Astrocyte (in vitro differentiated cells and primary cell): ENCODE data around the gene RPL13. TPM values are rescaled to one million over a fixed set of nuclear protein-coding genes. Genes with fewer than 3 reads are reported as not detected.
A peak's percentile ranks its signal among the peaks of the same experiment; 100 is the strongest.

Experiments
- DNase-seq: peaks from one replicate; pipeline ENCODE4 v3.0.0-alpha.2; 2010; ENCODE audit warnings: low read depth
- FAIRE-seq: peaks from 2 replicates; lab custom pipeline; 2011; peaks lifted over from hg19 to GRCh38; lab: Jason Lieb, UNC
- H2AFZ ChIP-seq: 2 replicates; pipeline ENCODE4 v1.6.0; 2012; ENCODE audit warnings: low read depth, low read length, inconsistent platforms
- H3K27ac ChIP-seq: 2 replicates; pipeline ENCODE4 v1.5.1; 2011; ENCODE audit warnings: low read depth, low read length, inconsistent platforms
- H3K27me3 ChIP-seq: 2 replicates; pipeline ENCODE4 v1.6.0; 2011; ENCODE audit warnings: low read length, inconsistent platforms; ENCODE audit not compliant: insufficient read depth
- H3K36me3 ChIP-seq: 2 replicates; pipeline ENCODE4 v1.5.1; 2011; ENCODE audit warnings: low read length, inconsistent platforms; ENCODE audit not compliant: insufficient read depth
- H3K4me1 ChIP-seq: 2 replicates; pipeline ENCODE4 v1.5.1; 2011; ENCODE audit warnings: low read length, inconsistent platforms; ENCODE audit not compliant: insufficient read depth
- H3K4me2 ChIP-seq: 2 replicates; pipeline ENCODE4 v1.6.0; 2012; ENCODE audit warnings: low read length, inconsistent platforms
- H3K4me3 ChIP-seq: 2 replicates; pipeline ENCODE4 v1.5.1; 2011; ENCODE audit warnings: low read depth, mild to moderate bottlenecking, low read length, inconsistent platforms; ENCODE audit not compliant: insufficient read depth
- H3K79me2 ChIP-seq: 2 replicates; pipeline ENCODE4 v1.6.0; 2012; ENCODE audit warnings: mild to moderate bottlenecking, low read length, inconsistent platforms; ENCODE audit not compliant: insufficient read depth
- H3K9ac ChIP-seq: 2 replicates; pipeline ENCODE4 v1.6.0; 2012; ENCODE audit warnings: mild to moderate bottlenecking, low read length, inconsistent platforms
- H3K9me3 ChIP-seq: 2 replicates; pipeline ENCODE4 v1.5.1; 2012; ENCODE audit warnings: low read depth, mild to moderate bottlenecking, low read length, inconsistent platforms; ENCODE audit not compliant: insufficient read depth
- H4K20me1 ChIP-seq: 2 replicates; pipeline ENCODE4 v1.6.0; 2012; ENCODE audit warnings: low read length, inconsistent platforms; ENCODE audit not compliant: insufficient read depth
- H3K27ac Mint-ChIP-seq: one replicate; pipeline ENCODE4 v1.8.0; 2021; ENCODE audit warnings: mild to moderate bottlenecking, mixed read lengths; ENCODE audit not compliant: unreplicated experiment
- H3K27me3 Mint-ChIP-seq: one replicate; pipeline ENCODE4 v1.8.0; 2021; ENCODE audit warnings: low read depth, mixed read lengths; ENCODE audit not compliant: unreplicated experiment
- H3K36me3 Mint-ChIP-seq: one replicate; pipeline ENCODE4 v1.8.0; 2021; ENCODE audit warnings: low read depth, mixed read lengths; ENCODE audit not compliant: unreplicated experiment
- H3K4me1 Mint-ChIP-seq: one replicate; pipeline ENCODE4 v1.8.0; 2021; ENCODE audit warnings: low read depth, mixed read lengths; ENCODE audit not compliant: unreplicated experiment
- H3K4me3 Mint-ChIP-seq: one replicate; pipeline ENCODE4 v1.8.0; 2021; ENCODE audit warnings: mild to moderate bottlenecking, moderate library complexity, mixed read lengths; ENCODE audit not compliant: unreplicated experiment
- H3K9me3 Mint-ChIP-seq: one replicate; pipeline ENCODE4 v1.8.0; 2021; ENCODE audit warnings: mild to moderate bottlenecking, mixed read lengths; ENCODE audit not compliant: unreplicated experiment
- EZH2 ChIP-seq: IDR thresholded peaks from 2 replicates; pipeline ENCODE4 v1.6.1; 2012; ENCODE audit warnings: mild to moderate bottlenecking, low read length, inconsistent platforms; ENCODE audit not compliant: insufficient read depth
- total RNA-seq: library from RNA; stranded (reverse); gene quantifications from 2 replicates; pipeline ENCODE4 v1.2.1, GENCODE V29; 2021
- TF ChIP-seq, protein P1 (sequence below): IDR thresholded peaks from 2 replicates; pipeline ENCODE4 v1.5.1; 2011; ENCODE audit warnings: low read depth, mild to moderate bottlenecking, inconsistent platforms, low read length, moderate library complexity; ENCODE audit not compliant: insufficient read depth

Gene RPL13
- total RNA-seq, 1 donor from 2014 or later: 1,239 TPM

DNA sequence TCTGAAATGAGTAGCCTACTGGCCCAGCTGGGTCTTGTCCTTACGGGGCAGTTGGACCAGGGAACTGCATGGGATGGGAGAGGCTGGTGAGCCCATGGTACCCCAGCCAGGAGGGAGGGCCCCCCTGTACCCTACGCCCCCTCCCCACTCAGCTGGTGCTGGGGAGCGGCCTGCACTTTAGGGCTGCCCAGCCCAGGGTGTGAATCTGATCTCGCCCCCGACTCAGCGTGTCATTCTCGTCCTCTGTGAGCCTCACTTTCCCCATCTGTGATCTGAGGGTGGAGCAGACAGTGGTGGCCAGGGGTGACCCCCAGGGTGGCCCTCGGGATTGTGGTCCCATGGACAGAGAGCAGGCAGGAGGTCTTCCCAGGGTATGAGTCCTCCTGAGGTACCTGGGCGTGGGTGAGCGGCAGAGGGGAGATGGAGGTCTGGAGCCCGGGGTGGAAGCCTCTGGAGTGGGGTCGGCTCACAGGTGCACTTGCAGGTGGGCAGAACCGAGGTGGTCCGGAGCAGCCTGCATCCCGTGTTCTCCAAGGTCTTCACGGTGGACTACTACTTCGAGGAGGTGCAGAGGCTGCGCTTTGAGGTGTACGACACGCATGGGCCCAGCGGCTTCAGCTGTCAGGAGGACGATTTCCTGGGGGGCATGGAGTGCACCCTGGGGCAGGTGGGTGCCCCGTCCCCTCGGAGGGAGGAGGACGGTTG, 16.7 kb downstream of the RPL13 start:
- Mint-ChIP-seq H3K27ac (no peak overlapping the region), H3K9me3 (no peaks in the 10 kb centered on the region), H3K27me3 (peaks cover 3% of the 10 kb centered on the region), H3K36me3 (no peaks in the 10 kb centered on the region), H3K4me1 (peaks cover 15% of the 10 kb centered on the region), H3K4me3 (no peak overlapping the region)
- FAIRE-seq: no peak
- H3K36me3 ChIP-seq: no peaks in the 10 kb centered on the region
- H3K4me1 ChIP-seq: peaks cover 17% of the 10 kb centered on the region
- DNase-seq: no peak
- peaks cover 5% of the 10 kb centered on the region for H3K79me2 ChIP-seq
- no peaks in the 10 kb centered on the region for H4K20me1 ChIP-seq
- H3K9me3 ChIP-seq: no peaks in the 10 kb centered on the region
- TF ChIP-seq, protein P1, sequence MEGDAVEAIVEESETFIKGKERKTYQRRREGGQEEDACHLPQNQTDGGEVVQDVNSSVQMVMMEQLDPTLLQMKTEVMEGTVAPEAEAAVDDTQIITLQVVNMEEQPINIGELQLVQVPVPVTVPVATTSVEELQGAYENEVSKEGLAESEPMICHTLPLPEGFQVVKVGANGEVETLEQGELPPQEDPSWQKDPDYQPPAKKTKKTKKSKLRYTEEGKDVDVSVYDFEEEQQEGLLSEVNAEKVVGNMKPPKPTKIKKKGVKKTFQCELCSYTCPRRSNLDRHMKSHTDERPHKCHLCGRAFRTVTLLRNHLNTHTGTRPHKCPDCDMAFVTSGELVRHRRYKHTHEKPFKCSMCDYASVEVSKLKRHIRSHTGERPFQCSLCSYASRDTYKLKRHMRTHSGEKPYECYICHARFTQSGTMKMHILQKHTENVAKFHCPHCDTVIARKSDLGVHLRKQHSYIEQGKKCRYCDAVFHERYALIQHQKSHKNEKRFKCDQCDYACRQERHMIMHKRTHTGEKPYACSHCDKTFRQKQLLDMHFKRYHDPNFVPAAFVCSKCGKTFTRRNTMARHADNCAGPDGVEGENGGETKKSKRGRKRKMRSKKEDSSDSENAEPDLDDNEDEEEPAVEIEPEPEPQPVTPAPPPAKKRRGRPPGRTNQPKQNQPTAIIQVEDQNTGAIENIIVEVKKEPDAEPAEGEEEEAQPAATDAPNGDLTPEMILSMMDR: no peak
- no peak for TF ChIP-seq EZH2
- H3K27me3 ChIP-seq: no peaks in the 10 kb centered on the region
- H3K4me3 ChIP-seq: no peak overlapping the region
- no peak overlapping the region for H2AFZ ChIP-seq
- no peak overlapping the region for H3K27ac ChIP-seq
- H3K9ac ChIP-seq: no peak overlapping the region
- H3K4me2 ChIP-seq: peak overlapping the region; percentile 83

DNA sequence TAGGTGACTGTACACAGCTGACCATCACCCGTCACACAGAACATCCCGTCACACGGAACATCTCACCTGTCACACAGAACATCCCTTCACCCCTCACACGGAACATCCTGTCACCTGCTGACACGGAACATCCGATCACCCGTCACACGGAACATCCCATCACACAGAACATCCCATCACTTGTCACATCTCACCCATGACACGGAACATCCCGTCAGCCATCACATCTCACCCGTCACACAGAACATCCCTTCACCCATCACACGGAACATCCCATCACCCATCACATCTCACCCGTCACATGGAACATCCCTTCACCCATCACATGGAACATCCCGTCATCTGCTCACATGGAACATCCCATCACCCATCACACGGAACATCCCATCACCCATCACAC, 18.9 kb downstream of the RPL13 start:
- peaks cover 10% of the 10 kb centered on the region for H3K4me1 Mint-ChIP-seq
- Histone ChIP-seq H3K27ac (no peak overlapping the region), H3K9ac (no peak overlapping the region), H3K27me3 (no peaks in the 10 kb centered on the region), H2AFZ (no peak overlapping the region), H3K4me2 (no peak overlapping the region), H3K4me1 (peaks cover 19% of the 10 kb centered on the region), H3K9me3 (no peaks in the 10 kb centered on the region), H3K79me2 (peaks cover 5% of the 10 kb centered on the region), H3K36me3 (no peaks in the 10 kb centered on the region), H4K20me1 (no peaks in the 10 kb centered on the region), H3K4me3 (no peak overlapping the region)
- no peaks in the 10 kb centered on the region for H3K36me3 Mint-ChIP-seq
- H3K9me3 Mint-ChIP-seq: no peaks in the 10 kb centered on the region
- H3K27ac Mint-ChIP-seq: no peak overlapping the region
- no peaks in the 10 kb centered on the region for H3K27me3 Mint-ChIP-seq
- no peak for FAIRE-seq
- DNase-seq: no peak
- no peak overlapping the region for H3K4me3 Mint-ChIP-seq
- TF ChIP-seq EZH2: no peak
- TF ChIP-seq, protein P1: no peak

DNA sequence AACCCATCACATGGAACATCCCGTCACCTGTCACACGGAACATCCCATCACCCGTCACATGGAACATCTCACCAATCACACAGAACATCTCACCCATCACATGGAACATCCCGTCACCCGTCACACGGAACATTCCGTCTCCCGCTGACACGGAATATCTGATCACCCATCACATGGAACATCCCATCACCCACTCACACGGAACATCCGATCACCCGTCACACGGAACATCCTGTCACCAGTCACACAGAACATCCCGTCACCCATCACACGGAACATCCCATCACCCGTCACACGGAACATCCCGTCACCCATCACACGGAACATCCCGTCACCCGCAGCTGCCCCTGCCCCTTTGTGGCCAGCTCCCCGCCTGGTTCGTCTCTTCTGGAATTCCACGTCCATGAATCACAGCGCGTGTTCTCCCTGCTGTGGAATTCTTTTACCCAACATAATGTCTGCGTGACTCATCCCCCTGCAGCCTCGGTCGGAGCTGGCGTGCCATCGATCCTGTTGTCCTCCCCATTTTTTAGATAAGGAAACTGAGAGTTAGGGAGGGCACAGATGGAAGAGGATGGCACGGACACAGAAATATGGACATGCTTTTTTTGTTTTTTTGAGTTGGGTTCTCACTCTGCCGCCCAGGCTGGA, 20.7 kb downstream of the RPL13 start:
- H3K4me1 ChIP-seq: peaks cover 17% of the 10 kb centered on the region
- no peaks in the 10 kb centered on the region for H3K36me3 ChIP-seq
- H3K4me2 ChIP-seq: peak overlapping the region; percentile 53
- no peaks in the 10 kb centered on the region for H3K27me3 ChIP-seq
- H4K20me1 ChIP-seq: no peaks in the 10 kb centered on the region
- H3K4me3 ChIP-seq: no peak overlapping the region
- peak; percentile 98 for DNase-seq
- no peaks in the 10 kb centered on the region for H3K27me3 Mint-ChIP-seq
- H3K4me3 Mint-ChIP-seq: no peak overlapping the region
- TF ChIP-seq, protein P1: no peak
- no peak for TF ChIP-seq EZH2
- H3K9me3 ChIP-seq: no peaks in the 10 kb centered on the region
- H3K79me2 ChIP-seq: peaks cover 5% of the 10 kb centered on the region
- H2AFZ ChIP-seq: no peak overlapping the region
- H3K27ac Mint-ChIP-seq: no peak overlapping the region
- peak overlapping the region; percentile 90 for H3K27ac ChIP-seq
- H3K9ac ChIP-seq: peak overlapping the region; percentile 71
- peaks cover 10% of the 10 kb centered on the region for H3K4me1 Mint-ChIP-seq
- peak; percentile 92 for FAIRE-seq
- H3K36me3 Mint-ChIP-seq: no peaks in the 10 kb centered on the region
- H3K9me3 Mint-ChIP-seq: no peaks in the 10 kb centered on the region
